SK-N-SH (cell line): ENCODE results near the gene ADRA2B.

Experiments
- CHD2 ChIP-seq: fragments of 150-350 bp; IDR thresholded peaks from 2 replicates; pipeline ENCODE4 v1.6.1; 2018; ENCODE audit warnings: low read length; ENCODE audit not compliant: partially characterized antibody
- CTCF ChIP-seq: fragments of 200-600 bp; sonication (generic); IDR thresholded peaks from 2 replicates; pipeline ENCODE4 v1.6.1; 2017; ENCODE audit warnings: antibody characterized with exemption, mild to moderate bottlenecking, moderate library complexity
- FOXJ3 ChIP-seq: sonication (generic); formaldehyde crosslinking; IDR thresholded peaks from 2 replicates; pipeline ENCODE4 v1.5.1; 2020; ENCODE audit warnings: mild to moderate bottlenecking, missing genetic modification reagents
- GABPA ChIP-seq: IDR thresholded peaks from 2 replicates; pipeline ENCODE4 v1.4.0; 2012; ENCODE audit warnings: low read depth, mild to moderate bottlenecking
- RAD21 ChIP-seq: IDR thresholded peaks from 2 replicates; pipeline ENCODE4 v1.6.1; 2012; ENCODE audit warnings: mild to moderate bottlenecking, low read length
- REST ChIP-seq: IDR thresholded peaks from 2 replicates; pipeline ENCODE4 v1.6.1; 2012; ENCODE audit warnings: mild to moderate bottlenecking, low read depth, low read length, moderate library complexity
- SMC3 ChIP-seq: IDR thresholded peaks from 2 replicates; pipeline ENCODE4 v1.6.1; 2012; ENCODE audit warnings: low read depth, low read length, improper control_type of control experiment
- TCF12 ChIP-seq: IDR thresholded peaks from 2 replicates; pipeline ENCODE4 v1.4.0; 2012
- TEAD4 ChIP-seq: IDR thresholded peaks from 2 replicates; pipeline ENCODE4 v1.4.0; 2012; ENCODE audit warnings: mild to moderate bottlenecking, borderline replicate concordance; ENCODE audit not compliant: insufficient read depth

GRCh38 chr2:96097951-96098823 is 18.2 kb downstream of the ADRA2B start:
- no peak for TF ChIP-seq FOXJ3 (CRISPR knock-in tag)
- TF ChIP-seq GABPA, result no peak
- no peak for TF ChIP-seq TCF12
- no peak for TF ChIP-seq SMC3
- no peak for TF ChIP-seq CTCF
- no peak for TF ChIP-seq CHD2
- no peak for TF ChIP-seq TEAD4
- 0 out of 2 replicates have a peak, but pooled peaks have one; percentile 6 for TF ChIP-seq RAD21
- no peak for TF ChIP-seq REST
